Neural cell (in vitro differentiated cells): ENCODE results near the gene KRT82.

Experiments
- EZH2 ChIP-seq: fragments of 200-600, 300-800 bp; shearing (Covaris generic), sonication (generic); IDR thresholded peaks from 2 replicates; pipeline ENCODE4 v1.6.1; 2014; ENCODE audit warnings: antibody characterized with exemption, low read length, borderline replicate concordance, mild to moderate bottlenecking; ENCODE audit not compliant: insufficient read depth, poor library complexity, severe bottlenecking
- POLR2AphosphoS5 ChIP-seq: IDR thresholded peaks from 2 replicates; pipeline ENCODE4 v1.6.1; 2012
- SMC3 ChIP-seq: fragments of 450-650 bp; conservative IDR thresholded peaks from 2 replicates; pipeline ENCODE4 v1.6.1; 2014; ENCODE audit warnings: antibody characterized with exemption, mild to moderate bottlenecking, moderate library complexity; ENCODE audit not compliant: poor library complexity
- TAF1 ChIP-seq: IDR thresholded peaks from 2 replicates; pipeline ENCODE4 v1.6.1; 2012; ENCODE audit warnings: low read depth
- TF ChIP-seq, protein P1 (sequence below): IDR thresholded peaks from 2 replicates; pipeline ENCODE4 v1.6.1; 2012; ENCODE audit warnings: borderline replicate concordance

- TF ChIP-seq EZH2: no peak
- TF ChIP-seq, protein P1, sequence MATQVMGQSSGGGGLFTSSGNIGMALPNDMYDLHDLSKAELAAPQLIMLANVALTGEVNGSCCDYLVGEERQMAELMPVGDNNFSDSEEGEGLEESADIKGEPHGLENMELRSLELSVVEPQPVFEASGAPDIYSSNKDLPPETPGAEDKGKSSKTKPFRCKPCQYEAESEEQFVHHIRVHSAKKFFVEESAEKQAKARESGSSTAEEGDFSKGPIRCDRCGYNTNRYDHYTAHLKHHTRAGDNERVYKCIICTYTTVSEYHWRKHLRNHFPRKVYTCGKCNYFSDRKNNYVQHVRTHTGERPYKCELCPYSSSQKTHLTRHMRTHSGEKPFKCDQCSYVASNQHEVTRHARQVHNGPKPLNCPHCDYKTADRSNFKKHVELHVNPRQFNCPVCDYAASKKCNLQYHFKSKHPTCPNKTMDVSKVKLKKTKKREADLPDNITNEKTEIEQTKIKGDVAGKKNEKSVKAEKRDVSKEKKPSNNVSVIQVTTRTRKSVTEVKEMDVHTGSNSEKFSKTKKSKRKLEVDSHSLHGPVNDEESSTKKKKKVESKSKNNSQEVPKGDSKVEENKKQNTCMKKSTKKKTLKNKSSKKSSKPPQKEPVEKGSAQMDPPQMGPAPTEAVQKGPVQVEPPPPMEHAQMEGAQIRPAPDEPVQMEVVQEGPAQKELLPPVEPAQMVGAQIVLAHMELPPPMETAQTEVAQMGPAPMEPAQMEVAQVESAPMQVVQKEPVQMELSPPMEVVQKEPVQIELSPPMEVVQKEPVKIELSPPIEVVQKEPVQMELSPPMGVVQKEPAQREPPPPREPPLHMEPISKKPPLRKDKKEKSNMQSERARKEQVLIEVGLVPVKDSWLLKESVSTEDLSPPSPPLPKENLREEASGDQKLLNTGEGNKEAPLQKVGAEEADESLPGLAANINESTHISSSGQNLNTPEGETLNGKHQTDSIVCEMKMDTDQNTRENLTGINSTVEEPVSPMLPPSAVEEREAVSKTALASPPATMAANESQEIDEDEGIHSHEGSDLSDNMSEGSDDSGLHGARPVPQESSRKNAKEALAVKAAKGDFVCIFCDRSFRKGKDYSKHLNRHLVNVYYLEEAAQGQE: no peak
- TF ChIP-seq SMC3: no peak
- no peak for TF ChIP-seq TAF1
- TF ChIP-seq POLR2AphosphoS5: no peak
These were observed 56.0 kb downstream of the KRT82 start for GRCh38 chr12:52350021-52350620.
